GM13977 (cell line): ENCODE results near the gene PERCC1.

ENCODE experiments used
- DNase-seq: peaks from one replicate; pipeline ENCODE4 v3.0.0; 2012; ENCODE audit warnings: low spot score
- CTCF ChIP-seq: IDR thresholded peaks from 2 replicates; pipeline ENCODE4 v1.5.1; 2012; ENCODE audit warnings: mild to moderate bottlenecking, control low read depth; ENCODE audit not compliant: insufficient read depth; ENCODE audit errors: extremely low read depth, missing control alignments
- in situ Hi-C: fragments of 300-500 bp; cut with MboI; formaldehyde crosslinking; loops from one replicate; pipeline ENCODE4 v1.12.0; 2022; ENCODE audit warnings: low sequenced_read_pairs, low pct_unique_long_range_greater_than_20kb, mixed read lengths, inconsistent platforms; ENCODE audit not compliant: unreplicated experiment

Gene PERCC1

GRCh38 chr16:1390239-1390779 is 40.6 kb upstream of the PERCC1 start:
- no peak for TF ChIP-seq CTCF
- no peak for DNase-seq
- in situ Hi-C loops: no loop called here

GRCh38 chr16:1392826-1393225 is 38.1 kb upstream of the PERCC1 start:
- DNase-seq: no peak
- in situ Hi-C loops: no loop called here
- no peak for TF ChIP-seq CTCF

- DNase-seq: no peak
- no peak for TF ChIP-seq CTCF
- in situ Hi-C loops: no loop called here
Observed at GRCh38 chr16:1393613-1394176, 37.2 kb upstream of the PERCC1 start.

GRCh38 chr16:1394367-1394951 is 36.4 kb upstream of the PERCC1 start:
- no peak for DNase-seq
- TF ChIP-seq CTCF: no peak
- in situ Hi-C loops: no loop called here

GRCh38 chr16:1395444-1396031 is 35.3 kb upstream of the PERCC1 start:
- no peak for DNase-seq
- TF ChIP-seq CTCF: no peak
- in situ Hi-C loops: no loop called here

GRCh38 chr16:1397779-1398178 is 33.1 kb upstream of the PERCC1 start:
- in situ Hi-C loops: no loop called here
- TF ChIP-seq CTCF: no peak
- DNase-seq: no peak
